Cardiac fibroblast (primary cell): ENCODE data around the gene LRMDA.

Experiments used
- DNase-seq, 2 donors: peaks; one replicate each; pipeline versions ENCODE4 v3.0.0 to v3.0.0-alpha.2; 2010; ENCODE audit warnings: low read depth in 2 of 2
- H3K4me3 ChIP-seq, 2 donors: replicated peaks in 1 of 2; 1 replicate in 1 of 2; 2 replicates in 1 of 2; pipeline ENCODE4 v1.5.1; 2011; ENCODE audit warnings: low read depth in 2 of 2, low read length in 2 of 2, mild to moderate bottlenecking in 2 of 2, moderate library complexity in 1 of 2
- CTCF ChIP-seq: IDR thresholded peaks from one replicate; pipeline ENCODE4 v1.5.1; 2011; ENCODE audit warnings: low read depth, mild to moderate bottlenecking, low read length, inconsistent platforms

Gene LRMDA

GRCh38 chr10:75803816-75804552, 372.6 kb downstream of the LRMDA start:
- no peak for TF ChIP-seq CTCF
- DNase-seq = no peak
- no peak overlapping the region for H3K4me3 ChIP-seq

- TF ChIP-seq CTCF = no peak
- no peak overlapping the region for H3K4me3 ChIP-seq
- no peak for DNase-seq
Observed at GRCh38 chr10:75806186-75806585, 374.8 kb downstream of the LRMDA start.

- no peak overlapping the region for H3K4me3 ChIP-seq
- TF ChIP-seq CTCF = no peak
- DNase-seq = no peak
Observed at GRCh38 chr10:75807456-75807855, 376.0 kb downstream of the LRMDA start.

- no peak for DNase-seq
- H3K4me3 ChIP-seq = no peak overlapping the region
- no peak for TF ChIP-seq CTCF
Observed at GRCh38 chr10:75809003-75809402, 377.6 kb downstream of the LRMDA start.

GRCh38 chr10:75814014-75814413, 382.6 kb downstream of the LRMDA start:
- TF ChIP-seq CTCF = no peak
- no peak for DNase-seq
- H3K4me3 ChIP-seq = no peak overlapping the region

- DNase-seq = no peak
- no peak overlapping the region for H3K4me3 ChIP-seq
- no peak for TF ChIP-seq CTCF
Observed at GRCh38 chr10:75815066-75815465, 383.6 kb downstream of the LRMDA start.

GRCh38 chr10:75817198-75817597, 385.8 kb downstream of the LRMDA start:
- no peak overlapping the region for H3K4me3 ChIP-seq
- no peak for DNase-seq
- TF ChIP-seq CTCF = no peak
